Osteoblast (primary cell): ENCODE measurements around the gene ATG4A. TPM values are rescaled to one million over a fixed set of nuclear protein-coding genes. Genes with fewer than 3 reads are reported as not detected.

Source experiments
- DNase-seq: peaks from one replicate; pipeline ENCODE4 v3.0.0; 2011; ENCODE audit warnings: low spot score, mixed read lengths; ENCODE audit not compliant: insufficient read length; ENCODE audit errors: missing footprints
- H2AFZ ChIP-seq: 2 replicates; pipeline ENCODE4 v1.6.0; 2011; ENCODE audit warnings: mild to moderate bottlenecking, low read length
- H3K27ac ChIP-seq: 2 replicates; pipeline ENCODE4 v1.5.1; 2011; ENCODE audit warnings: mild to moderate bottlenecking, low read depth, low read length, moderate library complexity
- H3K27me3 ChIP-seq: 2 replicates; pipeline ENCODE4 v1.6.0; 2012; ENCODE audit warnings: mild to moderate bottlenecking, control low read depth, inconsistent platforms, low read length, moderate library complexity; ENCODE audit not compliant: insufficient read depth
- H3K36me3 ChIP-seq: 2 replicates; pipeline ENCODE4 v1.5.1; 2011; ENCODE audit warnings: mild to moderate bottlenecking, low read length, control low read depth, moderate library complexity; ENCODE audit not compliant: insufficient read depth
- H3K4me1 ChIP-seq: 2 replicates; pipeline ENCODE4 v1.5.1; 2011; ENCODE audit warnings: mild to moderate bottlenecking, low read length, control low read depth, moderate library complexity; ENCODE audit not compliant: insufficient read depth
- H3K4me2 ChIP-seq: 2 replicates; pipeline ENCODE4 v1.6.0; 2011; ENCODE audit warnings: mild to moderate bottlenecking, low read length; ENCODE audit not compliant: insufficient read depth
- H3K4me3 ChIP-seq: fragments of 200-600 bp; sonication (generic); 3 replicates; pipeline ENCODE4 v1.5.1; 2012; ENCODE audit warnings: mild to moderate bottlenecking, low read length, inconsistent platforms; ENCODE audit not compliant: insufficient read depth
- H3K79me2 ChIP-seq: 2 replicates; pipeline ENCODE4 v1.6.0; 2012; ENCODE audit warnings: mild to moderate bottlenecking, low read length, control low read depth, inconsistent platforms; ENCODE audit not compliant: insufficient read depth
- H3K9me3 ChIP-seq: 2 replicates; pipeline ENCODE4 v1.5.1; 2011; ENCODE audit warnings: low read depth, low read length, control low read depth
- H4K20me1 ChIP-seq: 2 replicates; pipeline ENCODE4 v1.6.0; 2012; ENCODE audit warnings: mild to moderate bottlenecking, low read length, control low read depth; ENCODE audit not compliant: insufficient read depth
- CTCF ChIP-seq: IDR thresholded peaks from 2 replicates; pipeline ENCODE4 v1.5.1; 2011; ENCODE audit warnings: mild to moderate bottlenecking, low read depth, low read length, moderate library complexity; ENCODE audit errors: extremely low read depth
- total RNA-seq: library from RNA; depleted of rRNA; stranded (reverse); fragments of >200 nt; gene quantifications from 2 replicates; pipeline ENCODE4 v1.2.3, GENCODE V29; 2012

The ATG4A gene
- total RNA-seq, 1 donor = 6.9 TPM

GRCh38 chrX:108055546-108055945 is 36.0 kb upstream of the ATG4A start:
- Histone ChIP-seq H3K9me3 (no peaks in the 10 kb centered on the region), H3K4me2 (no peak overlapping the region), H3K4me3 (no peak overlapping the region), H3K27ac (no peak overlapping the region), H4K20me1 (no peaks in the 10 kb centered on the region), H3K36me3 (no peaks in the 10 kb centered on the region), H3K27me3 (peaks cover 68% of the 10 kb centered on the region), H2AFZ (no peak overlapping the region), H3K79me2 (no peaks in the 10 kb centered on the region), H3K4me1 (no peaks in the 10 kb centered on the region)
- no peak for TF ChIP-seq CTCF
- DNase-seq = no peak

GRCh38 chrX:108059801-108060200 is 31.8 kb upstream of the ATG4A start:
- H3K79me2 ChIP-seq = no peaks in the 10 kb centered on the region

GRCh38 chrX:108064001-108064400 is 27.6 kb upstream of the ATG4A start:
- Histone ChIP-seq H3K27me3 (peaks cover 75% of the 10 kb centered on the region), H3K79me2 (no peaks in the 10 kb centered on the region), H3K4me2 (no peak overlapping the region), H3K4me1 (no peaks in the 10 kb centered on the region), H3K27ac (no peak overlapping the region), H2AFZ (no peak overlapping the region), H3K9me3 (no peaks in the 10 kb centered on the region), H3K36me3 (no peaks in the 10 kb centered on the region), H3K4me3 (no peak overlapping the region), H4K20me1 (no peaks in the 10 kb centered on the region)
- DNase-seq = no peak
- TF ChIP-seq CTCF = no peak

More at GRCh38 chrX:108059801-108060200, 31.8 kb upstream of the ATG4A start:
- H3K27me3 ChIP-seq = peaks cover 76% of the 10 kb centered on the region
- H3K36me3 ChIP-seq = no peaks in the 10 kb centered on the region
- DNase-seq = no peak
- H3K4me1 ChIP-seq = no peaks in the 10 kb centered on the region
- H3K27ac ChIP-seq = no peak overlapping the region
- H3K4me3 ChIP-seq = no peak overlapping the region
- H3K9me3 ChIP-seq = no peaks in the 10 kb centered on the region
- no peak overlapping the region for H2AFZ ChIP-seq
- H4K20me1 ChIP-seq = no peaks in the 10 kb centered on the region
- H3K4me2 ChIP-seq = no peak overlapping the region
- no peak for TF ChIP-seq CTCF

- Histone ChIP-seq H3K36me3 (no peaks in the 10 kb centered on the region), H3K4me2 (no peak overlapping the region), H3K27ac (no peak overlapping the region), H3K4me3 (no peak overlapping the region), H3K27me3 (peaks cover 76% of the 10 kb centered on the region), H4K20me1 (no peaks in the 10 kb centered on the region), H3K9me3 (no peaks in the 10 kb centered on the region), H3K4me1 (no peaks in the 10 kb centered on the region), H3K79me2 (no peaks in the 10 kb centered on the region), H2AFZ (no peak overlapping the region)
- no peak for DNase-seq
- no peak for TF ChIP-seq CTCF
These were observed 27.0 kb upstream of the ATG4A start for GRCh38 chrX:108064613-108065012.
